K562 treated with DMSO at 1 percent for 48 hours (cell line): ENCODE results near the gene NOG. TPM values are rescaled to one million over a fixed set of nuclear protein-coding genes. Genes with fewer than 3 reads are reported as not detected.

Experiments
- total RNA-seq: library from RNA; unstranded; fragments of 300-600 nt; gene quantifications from 2 replicates; pipeline ENCODE4 v1.2.3, GENCODE V29; 2022; ENCODE audit warnings: low replicate concordance; ENCODE audit errors: extremely low read depth

NOG gene
- not detected in 2 replicates for total RNA-seq

DNA sequence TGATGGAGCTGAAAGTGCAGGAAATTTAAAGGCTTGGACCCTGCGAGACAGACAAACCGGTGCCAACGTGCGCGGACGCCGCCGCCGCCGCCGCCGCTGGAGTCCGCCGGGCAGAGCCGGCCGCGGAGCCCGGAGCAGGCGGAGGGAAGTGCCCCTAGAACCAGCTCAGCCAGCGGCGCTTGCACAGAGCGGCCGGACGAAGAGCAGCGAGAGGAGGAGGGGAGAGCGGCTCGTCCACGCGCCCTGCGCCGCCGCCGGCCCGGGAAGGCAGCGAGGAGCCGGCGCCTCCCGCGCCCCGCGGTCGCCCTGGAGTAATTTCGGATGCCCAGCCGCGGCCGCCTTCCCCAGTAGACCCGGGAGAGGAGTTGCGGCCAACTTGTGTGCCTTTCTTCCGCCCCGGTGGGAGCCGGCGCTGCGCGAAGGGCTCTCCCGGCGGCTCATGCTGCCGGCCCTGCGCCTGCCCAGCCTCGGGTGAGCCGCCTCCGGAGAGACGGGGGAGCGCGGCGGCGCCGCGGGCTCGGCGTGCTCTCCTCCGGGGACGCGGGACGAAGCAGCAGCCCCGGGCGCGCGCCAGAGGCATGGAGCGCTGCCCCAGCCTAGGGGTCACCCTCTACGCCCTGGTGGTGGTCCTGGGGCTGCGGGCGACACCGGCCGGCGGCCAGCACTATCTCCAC lies at the start of gene NOG:
Gene NOG, plus strand, starts transcription at position 54 of the 674 bp plus-strand sequence. Its CDS starts 525 bp downstream, at position 579.

Other genes with a start within 250 kb of the NOG start
- gene C17orf67, start 240.2 kb downstream of the NOG start, total RNA-seq, result not detected in 2 replicates
- not detected in 2 replicates for gene DGKE, start 240.5 kb downstream of the NOG start, total RNA-seq